ENCODE data around the gene BRD9.
"Not testable (repeated sequence)": the region's sequence is repeated elsewhere in the genome, so short reads cannot be mapped to it uniquely, and the experiment has no call there.

BRD9 gene

DNA sequence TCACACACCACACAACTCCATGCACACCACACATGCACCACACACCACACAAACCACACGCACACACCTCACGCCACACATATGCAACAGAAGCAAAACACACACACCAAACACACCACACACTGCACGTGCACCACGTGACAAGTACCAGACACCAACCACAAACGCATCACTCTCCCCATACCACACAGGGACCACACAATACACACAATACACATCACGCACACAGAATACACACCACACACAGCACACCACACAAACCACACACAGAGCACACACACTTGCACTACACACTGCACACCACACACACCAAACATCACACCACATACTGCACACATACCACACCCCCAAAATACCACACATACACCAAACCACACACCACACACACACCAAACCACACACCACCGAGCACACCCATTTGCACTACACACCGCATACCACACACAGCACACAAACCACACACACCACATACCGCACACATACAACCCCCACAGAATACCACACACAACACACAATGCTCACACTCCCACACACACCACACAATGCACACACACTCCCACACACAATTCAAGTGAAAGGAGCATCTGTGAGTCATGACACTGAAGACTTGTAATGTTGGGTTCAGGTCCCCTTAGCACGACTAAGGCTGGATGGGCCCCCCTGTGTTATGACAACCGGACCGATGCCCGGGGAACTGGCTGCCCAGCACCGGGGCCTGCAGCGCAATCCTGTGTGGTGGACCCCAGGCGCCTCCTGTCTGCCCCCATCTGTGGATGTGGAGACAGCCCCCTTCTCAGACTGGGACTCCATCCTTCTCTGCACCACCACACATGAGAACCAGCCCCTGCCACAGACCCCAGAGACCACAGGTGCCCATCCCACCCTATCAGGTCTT lies 35.8 kb downstream of the BRD9 start:
- no peak for DNase-seq (ENCODE audit: low read depth)

DNA sequence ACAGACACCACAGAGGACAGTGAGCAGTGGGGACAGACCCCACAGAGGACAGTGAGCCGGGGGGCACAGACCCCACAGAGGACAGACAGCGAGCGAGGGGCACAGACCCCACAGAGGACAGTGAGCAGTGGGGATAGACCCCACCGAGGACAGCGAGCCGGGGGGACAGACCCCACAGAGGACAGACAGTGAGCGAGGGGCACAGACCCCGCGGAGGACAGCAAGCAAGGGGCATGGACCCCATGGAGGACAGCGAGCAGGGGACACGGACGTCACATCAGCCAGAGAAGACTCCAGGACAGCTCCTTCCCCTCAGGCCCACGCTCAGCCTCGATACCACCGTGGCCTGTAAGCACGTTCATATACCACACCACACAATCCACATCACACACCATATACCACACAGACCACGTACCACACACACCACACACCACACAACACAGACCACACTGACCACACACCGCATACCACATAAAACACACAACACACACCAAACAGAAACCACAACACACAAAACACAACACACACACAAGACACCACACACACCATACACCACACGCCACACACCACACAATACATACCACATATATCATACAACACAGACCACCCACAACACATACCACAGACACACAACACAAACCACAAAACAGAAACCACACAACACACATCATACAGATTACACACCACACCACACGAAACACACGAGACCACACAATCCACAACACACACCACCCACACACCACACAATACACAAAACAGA lies 36.6 kb downstream of the BRD9 start:
- no peak for DNase-seq (ENCODE audit: low read depth)

DNA sequence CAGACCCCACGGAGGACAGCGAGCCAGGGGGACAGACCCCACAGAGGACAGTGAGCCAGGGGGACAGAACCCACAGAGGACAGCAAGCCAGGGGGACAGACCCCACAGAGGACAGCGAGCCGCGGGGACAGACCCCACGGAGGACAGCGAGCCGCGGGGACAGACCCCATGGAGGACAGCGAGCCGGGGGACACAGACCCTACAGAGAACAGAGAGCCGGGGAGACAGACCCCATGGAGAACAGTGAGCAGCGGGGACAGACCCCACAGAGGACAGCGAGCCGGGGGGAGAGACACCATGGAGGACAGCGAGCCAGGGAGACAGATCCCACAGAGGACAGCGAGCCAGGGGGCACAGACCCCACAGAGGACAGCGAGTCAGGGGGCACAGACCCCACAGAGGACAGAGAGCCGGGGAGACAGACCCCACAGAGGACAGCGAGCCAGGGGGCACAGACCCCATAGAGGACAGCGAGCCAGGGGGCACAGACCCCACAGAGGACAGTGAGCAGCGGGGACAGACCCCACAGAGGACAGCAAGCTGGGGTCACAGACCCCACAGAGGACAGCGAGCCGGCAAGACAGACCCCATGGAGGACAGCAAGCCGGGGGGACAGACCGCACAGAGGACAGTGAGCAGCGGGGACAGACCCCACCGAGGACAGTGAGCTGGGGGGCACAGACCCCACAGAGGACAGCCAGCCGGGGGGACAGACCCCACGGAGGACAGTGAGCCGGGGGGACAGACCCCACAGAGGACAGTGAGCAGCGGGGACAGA lies 37.4 kb downstream of the BRD9 start:
- DNase-seq (ENCODE audit: low read depth) = no peak

DNA sequence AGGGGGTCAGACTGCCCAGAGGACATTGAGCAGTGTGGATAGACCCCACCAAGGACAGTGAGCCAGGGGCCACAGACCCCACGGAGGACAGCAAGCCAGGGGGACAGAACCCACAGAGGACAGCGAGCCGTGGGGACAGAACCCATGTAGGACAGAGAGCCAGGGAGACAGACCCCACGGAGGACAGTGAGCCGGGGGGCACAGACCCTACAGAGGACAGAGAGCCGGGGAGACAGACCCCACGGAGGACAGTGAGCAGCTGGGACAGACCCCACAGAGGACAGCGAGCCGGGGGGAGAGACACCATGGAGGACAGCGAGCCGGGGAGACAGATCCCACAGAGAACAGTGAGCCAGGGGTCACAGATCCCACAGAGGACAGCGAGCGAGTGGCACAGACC lies 38.4 kb downstream of the BRD9 start:
- no peak for DNase-seq (ENCODE audit: low read depth)

DNA sequence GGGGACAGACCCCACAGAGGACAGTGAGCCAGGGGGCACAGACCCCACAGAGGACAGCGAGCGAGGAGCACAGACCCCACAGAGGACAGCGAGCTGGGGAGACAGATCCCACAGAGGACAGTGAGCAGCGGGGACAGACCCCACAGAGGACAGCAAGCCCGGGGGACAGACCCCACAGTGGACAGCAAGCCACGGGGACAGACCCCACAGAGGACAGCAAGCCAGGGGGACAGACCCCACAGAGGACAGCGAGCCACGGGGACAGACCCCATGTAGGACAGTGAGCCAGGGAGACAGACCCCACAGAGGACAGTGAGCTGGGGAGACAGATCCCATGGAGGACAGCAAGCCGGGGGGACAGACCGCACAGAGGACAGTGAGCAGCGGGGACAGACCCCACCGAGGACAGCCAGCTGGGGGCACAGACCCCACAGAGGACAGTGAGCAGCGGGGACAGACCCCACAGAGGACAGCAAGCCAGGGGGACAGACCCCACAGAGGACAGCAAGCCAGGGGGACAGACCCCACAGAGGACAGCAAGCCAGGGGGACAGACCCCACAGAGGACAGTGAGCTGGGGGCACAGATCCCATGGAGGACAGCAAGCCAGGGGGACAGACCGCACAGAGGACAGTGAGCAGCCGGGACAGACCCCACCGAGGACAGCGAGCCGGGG lies 39.0 kb downstream of the BRD9 start:
- DNase-seq (ENCODE audit: low read depth) = not testable (repeated sequence)

DNA sequence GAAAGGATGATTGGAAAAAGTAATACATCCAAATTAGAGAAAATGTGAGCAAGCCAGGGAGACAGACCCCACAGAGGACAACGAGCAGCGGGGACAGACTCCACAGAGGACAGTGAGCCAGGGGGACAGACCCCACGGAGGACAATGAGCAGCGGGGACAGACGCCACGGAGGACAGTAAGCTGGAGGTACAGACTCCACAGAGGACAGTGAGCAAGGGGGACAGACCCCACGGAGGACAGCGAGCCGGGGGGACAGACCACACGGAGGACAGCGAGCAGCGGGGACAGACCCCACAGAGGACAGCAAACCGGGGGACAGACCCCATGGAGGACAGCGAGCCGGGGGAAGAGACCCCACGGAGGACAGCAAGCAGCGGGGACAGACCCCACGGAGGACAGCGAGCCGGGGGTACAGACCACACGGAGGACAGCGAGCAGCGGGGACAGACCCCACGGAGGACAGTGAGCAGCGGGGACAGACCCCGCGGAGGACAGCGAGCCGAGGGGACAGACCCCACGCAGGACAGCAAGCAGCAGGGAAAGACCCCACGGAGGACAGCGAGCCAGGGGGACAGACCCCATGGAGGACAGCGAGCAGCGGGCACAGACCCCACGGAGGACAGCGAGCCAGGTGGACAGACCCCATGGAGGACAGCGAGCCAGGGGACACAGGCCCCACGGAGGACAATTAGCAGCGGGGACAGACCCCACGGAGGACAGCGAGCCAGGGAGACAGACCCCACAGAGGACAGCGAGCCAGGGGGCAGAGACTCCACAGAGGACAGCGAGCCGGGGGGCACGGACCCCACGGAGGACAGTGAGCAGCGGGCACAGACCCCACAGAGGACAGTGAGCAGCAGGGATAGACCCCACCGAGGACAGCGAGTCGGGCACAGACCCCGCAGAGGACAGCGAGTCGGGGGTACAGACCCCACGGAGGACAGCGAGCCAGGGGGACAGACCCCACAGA lies 39.9 kb downstream of the BRD9 start:
- no peak for DNase-seq (ENCODE audit: low read depth)

DNA sequence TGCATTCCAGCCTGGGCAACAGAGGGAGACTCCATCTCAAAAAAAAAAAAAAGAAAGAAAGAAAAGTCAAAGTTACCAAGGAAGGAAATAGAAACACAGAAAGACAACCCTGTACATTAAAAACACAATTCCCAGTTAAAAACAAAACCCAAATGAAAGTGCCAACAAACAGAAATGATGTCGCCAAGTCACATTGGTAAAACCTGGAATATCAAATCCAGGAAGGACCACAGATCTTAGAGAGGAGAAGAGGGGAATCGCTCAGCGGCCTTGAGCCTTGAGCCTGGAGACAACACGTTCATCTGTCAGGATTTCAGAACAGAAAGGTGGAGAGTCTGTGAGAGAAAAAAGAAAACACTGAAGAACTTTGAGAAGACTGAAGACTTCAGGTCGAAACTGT lies 40.6 kb downstream of the BRD9 start:
- DNase-seq (ENCODE audit: low read depth) = no peak

DNA sequence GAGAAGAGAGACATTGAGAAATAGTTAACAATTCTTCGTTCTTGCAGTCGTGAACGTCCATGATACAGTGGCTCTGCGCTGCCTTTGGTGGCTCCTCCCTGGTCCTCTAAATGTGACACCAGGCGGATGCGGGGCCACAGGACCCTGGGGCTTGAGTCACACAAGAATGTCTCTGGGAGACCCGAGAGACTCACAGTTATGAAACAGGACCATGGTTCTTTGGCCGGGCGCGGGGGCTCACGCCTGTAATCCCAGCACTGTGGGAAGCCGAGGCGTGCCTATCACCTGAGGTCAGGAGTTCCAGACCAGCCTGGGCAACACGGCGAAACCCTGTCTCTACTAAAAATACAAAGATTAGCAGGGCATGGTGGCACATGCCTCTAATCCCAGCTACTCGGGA lies 41.0 kb downstream of the BRD9 start:
- no peak for DNase-seq (ENCODE audit: low read depth)

DNA sequence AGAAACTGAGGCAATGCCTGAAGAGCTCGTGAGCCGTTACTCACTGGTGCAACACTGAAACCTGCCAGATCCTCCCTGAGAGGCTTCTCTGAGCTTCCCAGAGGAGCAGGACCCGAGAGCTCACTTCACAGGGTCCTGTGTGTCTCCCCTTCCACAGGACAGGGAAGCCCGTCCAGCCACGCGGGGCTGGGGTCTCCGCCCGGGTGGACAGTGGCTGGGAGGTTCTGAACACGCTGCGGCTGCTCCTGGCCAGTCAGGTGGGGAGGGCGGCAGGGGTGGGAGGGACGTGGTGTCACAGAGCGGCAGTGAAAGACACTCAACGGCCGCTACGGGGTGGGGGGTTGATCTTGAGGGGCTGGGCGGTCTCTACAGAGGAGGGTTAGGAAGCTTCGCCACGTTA lies 41.5 kb downstream of the BRD9 start:
- DNase-seq (ENCODE audit: low read depth) = no peak

DNA sequence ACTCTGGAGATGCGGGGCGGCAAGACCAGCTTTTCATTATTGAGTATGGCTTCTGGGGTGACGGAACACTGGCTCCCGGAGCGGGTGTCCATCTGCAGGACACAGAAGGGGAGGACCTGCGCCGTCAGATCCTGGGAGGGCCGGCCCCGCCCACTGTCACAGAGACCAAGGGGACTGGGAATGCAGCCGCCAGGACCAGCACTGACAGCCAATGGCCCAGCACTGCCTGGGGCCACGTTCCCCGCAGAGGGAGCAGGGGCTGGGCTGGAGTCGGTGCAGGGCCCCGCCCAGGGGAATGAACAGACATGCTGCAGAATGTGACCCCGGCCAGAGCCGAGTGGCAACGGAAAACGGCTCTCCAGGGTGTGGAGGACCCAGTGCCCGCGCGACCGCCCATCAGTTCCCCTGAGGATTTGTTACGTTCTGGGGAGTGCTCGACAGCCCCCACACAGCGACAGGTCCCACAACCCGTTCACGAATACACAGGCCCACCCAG lies 42.0 kb downstream of the BRD9 start, which contains the start of gene ZDHHC11:
Gene ZDHHC11, minus strand, starts transcription at position 476 of the 496 bp plus-strand sequence. Its CDS starts 384 bp downstream, at position 92.
- no peak for DNase-seq (ENCODE audit: low read depth)

DNA sequence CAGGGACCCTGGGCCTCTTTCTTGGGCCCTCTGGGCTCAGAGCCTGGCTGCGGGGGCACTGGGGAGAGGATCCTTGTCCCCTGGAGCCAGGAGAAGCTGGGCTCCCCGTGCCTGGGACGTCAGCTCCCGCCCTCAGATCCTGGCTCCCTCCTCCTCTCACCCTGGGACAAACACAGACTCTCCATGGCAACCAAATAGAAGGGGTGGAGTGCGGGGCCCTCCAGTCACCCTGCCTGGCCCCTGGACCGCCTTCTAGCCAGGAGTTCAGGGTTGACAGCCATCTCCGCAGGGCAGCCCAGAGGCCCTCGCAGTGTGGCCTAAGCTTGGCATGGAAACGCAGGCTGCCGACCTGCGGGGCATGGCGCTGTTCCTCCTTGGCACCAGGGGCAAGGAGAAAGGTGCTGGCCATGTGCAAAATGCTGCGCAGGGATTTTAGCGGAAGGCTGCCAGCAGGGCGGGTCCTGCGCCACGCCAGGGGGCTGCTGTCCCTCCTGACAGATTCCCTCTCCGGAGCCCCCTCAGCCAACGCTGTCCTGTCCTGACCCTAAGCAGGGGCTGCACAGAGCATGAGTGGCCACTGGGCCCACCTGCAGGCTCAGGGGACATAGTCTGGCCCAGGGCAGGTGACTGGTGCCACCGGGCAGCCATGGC lies 42.8 kb downstream of the BRD9 start:
- no peak for DNase-seq (ENCODE audit: low read depth)

DNA sequence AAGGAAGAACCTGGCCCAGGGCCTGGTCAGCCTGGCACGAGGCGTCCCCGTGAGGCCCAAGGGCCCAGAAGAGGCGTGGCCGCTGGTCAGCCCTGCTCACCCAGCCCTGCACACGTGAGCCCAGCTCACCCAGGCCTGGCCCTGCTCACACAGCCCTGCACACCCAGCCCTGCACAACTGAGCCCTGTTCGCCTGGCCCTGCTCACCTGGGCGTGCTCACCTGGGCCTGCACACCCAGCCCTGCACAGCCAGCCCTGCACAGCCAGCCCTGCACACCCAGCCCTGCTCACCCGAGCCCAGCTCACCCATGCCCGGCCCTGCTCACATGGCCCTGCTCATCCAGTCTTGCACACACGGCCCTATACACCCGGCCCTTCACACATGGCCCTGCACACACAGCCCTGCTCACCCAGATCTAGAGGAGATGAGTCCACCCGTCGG lies 43.9 kb downstream of the BRD9 start:
- no peak for DNase-seq (ENCODE audit: low read depth)

DNA sequence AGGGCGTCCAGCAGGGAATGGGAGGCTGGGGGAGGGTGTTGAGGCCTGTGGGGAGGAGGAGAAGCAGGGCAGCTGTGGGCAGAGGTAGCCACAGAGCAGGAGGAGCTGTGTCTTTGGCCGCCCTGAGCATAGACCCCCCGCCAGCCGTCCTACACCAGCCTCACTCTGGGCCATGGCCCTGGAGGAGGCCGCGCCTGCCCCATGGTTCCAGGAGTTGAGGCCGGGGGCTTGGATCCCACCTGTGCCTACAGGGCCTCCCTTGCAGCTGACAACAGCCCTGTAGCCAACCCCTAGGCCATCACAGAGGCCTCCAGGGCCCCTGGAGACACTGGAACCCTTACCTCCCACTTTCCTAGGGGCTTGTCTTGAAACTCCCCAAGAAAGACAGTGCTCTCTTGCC lies 44.9 kb downstream of the BRD9 start:
- DNase-seq (ENCODE audit: low read depth) = not testable (repeated sequence)

DNA sequence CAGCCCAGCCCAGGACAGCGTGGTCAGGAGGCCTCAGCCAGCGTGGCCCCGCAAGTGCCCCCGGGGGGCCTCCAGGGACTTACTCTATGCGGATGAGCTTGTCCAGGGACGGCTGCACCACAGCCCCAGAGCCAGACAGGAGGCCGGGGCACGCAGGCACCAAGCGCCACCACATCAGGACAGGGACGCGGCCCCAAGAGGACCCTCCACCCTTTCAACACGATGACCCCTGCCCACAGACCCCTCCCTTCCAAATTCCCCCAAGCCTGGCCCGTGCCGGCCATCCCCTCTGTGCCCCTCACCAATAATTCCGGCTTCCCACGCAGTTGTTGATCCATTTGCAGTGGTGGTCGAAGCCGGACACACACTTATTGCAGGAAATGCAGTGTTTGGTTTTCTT lies 45.4 kb downstream of the BRD9 start:
- DNase-seq (ENCODE audit: low read depth) = not testable (repeated sequence)

DNA sequence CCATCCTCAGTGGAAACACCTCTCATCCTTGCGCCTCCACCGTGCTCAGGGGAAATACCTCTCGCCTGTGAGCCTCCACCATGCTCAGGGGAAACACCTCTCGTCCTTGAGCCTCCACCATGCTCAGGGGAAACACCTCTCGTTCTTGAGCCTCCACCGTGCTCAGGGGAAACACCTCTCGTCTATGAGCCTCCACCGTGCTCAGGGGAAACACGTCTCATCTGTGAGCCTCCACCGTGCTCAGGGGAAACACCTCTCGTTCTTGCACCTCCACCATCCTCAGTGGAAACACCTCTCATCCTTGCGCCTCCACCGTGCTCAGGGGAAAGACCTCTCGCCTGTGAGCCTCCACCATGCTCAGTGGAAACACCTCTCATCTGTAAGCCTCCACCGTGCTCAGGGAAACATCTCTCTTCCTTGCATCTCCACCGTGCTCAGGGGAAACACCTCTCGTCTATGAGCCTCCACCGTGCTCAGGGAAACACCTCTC lies 46.0 kb downstream of the BRD9 start:
- DNase-seq (ENCODE audit: low read depth) = not testable (repeated sequence)

DNA sequence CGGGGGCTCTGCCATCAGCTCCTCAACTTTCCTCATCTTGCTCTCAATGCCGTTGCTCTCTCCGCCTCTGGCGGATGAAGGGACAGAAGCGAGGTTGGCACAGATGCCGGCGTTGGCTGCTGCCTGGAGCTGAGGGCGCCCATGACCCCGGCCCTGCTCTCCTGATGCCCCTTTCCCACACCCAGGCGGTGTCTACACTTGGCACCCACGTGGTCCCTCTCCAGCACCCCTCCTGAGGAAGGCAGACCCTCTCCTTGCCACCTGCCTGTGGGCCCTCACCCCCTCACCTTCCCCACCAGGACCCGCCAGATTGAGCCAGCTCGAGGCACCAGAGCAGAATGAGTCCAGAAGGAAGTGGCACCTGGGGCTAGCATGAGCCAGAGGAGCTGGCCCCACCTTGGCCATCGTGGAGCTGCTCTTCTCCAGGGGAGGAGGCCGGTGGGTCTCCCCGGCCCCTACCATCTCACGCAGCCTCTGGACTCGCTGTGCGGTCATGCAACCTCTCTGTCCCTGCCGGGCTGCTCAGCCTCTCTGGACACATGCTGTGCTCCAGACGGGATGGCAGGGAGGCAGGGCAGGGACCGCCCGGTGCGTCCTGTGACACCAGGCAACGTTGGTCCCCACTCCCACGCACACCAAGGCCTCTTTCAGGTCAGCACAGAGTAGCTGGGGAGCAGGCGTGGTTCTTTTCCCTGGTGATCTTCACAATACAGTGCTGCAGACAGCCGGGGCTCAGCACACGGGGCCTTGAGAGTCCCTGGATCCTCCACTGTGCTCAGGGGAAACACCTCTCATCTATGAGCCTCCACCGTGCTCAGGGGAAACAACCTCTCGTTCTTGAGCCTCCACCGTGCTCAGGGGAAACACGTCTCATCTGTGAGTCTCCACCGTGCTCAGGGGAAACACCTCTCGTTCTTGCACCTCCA lies 46.7 kb downstream of the BRD9 start:
- DNase-seq (ENCODE audit: low read depth) = not testable (repeated sequence)

DNA sequence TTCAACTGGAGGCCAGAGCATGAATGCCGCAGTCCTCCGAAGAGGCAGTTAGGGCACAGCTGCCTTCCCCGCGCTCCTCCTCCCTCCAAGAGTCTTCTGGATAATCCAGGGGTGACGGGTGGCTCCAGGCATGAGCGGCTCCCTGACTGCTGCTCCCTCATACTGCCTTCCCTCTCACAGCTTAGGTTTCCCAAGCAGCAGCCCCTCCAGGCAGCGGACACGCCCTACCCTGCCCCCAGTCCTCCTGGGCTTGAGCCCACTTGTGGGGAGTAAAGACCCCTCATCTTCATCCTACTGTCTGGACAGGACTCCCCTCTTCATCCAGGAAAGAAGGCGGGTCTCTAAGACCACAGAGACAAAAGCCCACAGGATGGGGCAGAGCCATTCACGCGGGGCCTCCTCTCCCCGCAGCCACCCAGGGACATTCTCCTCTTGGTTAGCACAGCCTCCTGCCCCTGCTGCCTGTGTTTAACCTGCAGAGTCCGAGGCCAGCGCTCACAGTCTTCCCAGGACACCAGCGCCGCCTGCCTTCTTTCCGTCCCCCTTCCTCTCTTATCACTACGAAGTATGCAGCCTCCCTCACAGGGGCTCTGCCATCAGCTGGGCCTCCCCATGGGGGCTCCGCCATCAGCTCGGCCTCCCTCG lies 47.4 kb downstream of the BRD9 start:
- not testable (repeated sequence) for DNase-seq (ENCODE audit: low read depth)

DNA sequence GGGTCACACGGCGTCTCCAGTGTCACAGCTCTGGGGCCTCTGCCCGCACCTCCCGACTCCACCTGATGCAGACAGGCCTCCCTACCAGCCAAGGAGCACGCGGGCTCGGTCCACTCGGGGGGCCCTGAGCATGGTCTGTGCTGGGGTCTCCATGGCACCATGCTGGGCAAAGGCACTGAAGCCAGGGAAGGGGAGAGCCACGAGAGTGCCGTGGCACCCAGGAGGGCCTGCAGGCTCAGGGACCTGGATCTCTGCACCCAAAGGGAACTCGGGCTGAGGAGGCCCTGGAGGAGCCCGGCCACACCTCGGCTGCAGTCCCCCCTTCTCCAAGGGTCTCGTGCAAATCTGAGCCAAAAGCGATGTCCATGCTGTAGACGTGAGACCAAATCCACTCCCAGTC lies 48.2 kb downstream of the BRD9 start:
- not testable (repeated sequence) for DNase-seq (ENCODE audit: low read depth)

Measured in non-pigmented ciliary epithelial cell (primary cell).